Measurements from ENCODE around the gene RECQL5.

DNA sequence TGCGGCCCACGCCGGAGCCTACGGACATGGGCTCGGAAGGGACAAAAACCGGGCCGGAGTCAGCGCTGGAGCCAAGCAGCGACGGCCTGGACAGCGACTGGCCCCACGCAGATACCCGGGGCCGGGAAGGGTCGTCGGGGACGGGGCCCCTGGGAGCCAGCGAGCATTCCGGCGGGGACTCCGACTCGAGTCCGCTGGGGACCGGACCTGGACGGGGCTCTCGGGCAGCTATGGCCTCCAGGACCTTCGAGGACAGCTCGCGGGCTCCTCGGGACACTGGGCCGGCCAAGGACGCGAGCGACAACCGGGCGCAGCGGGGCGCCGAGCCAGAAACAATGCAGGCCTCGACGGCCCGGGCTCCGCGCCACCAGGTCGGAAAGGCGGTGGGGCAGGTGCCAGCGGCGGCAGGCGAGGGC lies 78.3 kb downstream of the RECQL5 start:
- TF ChIP-seq, protein P1, sequence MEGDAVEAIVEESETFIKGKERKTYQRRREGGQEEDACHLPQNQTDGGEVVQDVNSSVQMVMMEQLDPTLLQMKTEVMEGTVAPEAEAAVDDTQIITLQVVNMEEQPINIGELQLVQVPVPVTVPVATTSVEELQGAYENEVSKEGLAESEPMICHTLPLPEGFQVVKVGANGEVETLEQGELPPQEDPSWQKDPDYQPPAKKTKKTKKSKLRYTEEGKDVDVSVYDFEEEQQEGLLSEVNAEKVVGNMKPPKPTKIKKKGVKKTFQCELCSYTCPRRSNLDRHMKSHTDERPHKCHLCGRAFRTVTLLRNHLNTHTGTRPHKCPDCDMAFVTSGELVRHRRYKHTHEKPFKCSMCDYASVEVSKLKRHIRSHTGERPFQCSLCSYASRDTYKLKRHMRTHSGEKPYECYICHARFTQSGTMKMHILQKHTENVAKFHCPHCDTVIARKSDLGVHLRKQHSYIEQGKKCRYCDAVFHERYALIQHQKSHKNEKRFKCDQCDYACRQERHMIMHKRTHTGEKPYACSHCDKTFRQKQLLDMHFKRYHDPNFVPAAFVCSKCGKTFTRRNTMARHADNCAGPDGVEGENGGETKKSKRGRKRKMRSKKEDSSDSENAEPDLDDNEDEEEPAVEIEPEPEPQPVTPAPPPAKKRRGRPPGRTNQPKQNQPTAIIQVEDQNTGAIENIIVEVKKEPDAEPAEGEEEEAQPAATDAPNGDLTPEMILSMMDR (IDR thresholded peaks at IDR 0.05 in 4 of 5, conservative IDR thresholded peaks at IDR 0.05 in 1 of 5) = no peak
- TF ChIP-seq POLR2A (IDR thresholded peaks at IDR 0.05) = no peak
